Measurements from ENCODE around the gene ADAMTSL5.

ADAMTSL5 gene, protein sequence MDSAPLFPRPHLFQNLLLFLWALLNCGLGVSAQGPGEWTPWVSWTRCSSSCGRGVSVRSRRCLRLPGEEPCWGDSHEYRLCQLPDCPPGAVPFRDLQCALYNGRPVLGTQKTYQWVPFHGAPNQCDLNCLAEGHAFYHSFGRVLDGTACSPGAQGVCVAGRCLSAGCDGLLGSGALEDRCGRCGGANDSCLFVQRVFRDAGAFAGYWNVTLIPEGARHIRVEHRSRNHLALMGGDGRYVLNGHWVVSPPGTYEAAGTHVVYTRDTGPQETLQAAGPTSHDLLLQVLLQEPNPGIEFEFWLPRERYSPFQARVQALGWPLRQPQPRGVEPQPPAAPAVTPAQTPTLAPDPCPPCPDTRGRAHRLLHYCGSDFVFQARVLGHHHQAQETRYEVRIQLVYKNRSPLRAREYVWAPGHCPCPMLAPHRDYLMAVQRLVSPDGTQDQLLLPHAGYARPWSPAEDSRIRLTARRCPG

DNA sequence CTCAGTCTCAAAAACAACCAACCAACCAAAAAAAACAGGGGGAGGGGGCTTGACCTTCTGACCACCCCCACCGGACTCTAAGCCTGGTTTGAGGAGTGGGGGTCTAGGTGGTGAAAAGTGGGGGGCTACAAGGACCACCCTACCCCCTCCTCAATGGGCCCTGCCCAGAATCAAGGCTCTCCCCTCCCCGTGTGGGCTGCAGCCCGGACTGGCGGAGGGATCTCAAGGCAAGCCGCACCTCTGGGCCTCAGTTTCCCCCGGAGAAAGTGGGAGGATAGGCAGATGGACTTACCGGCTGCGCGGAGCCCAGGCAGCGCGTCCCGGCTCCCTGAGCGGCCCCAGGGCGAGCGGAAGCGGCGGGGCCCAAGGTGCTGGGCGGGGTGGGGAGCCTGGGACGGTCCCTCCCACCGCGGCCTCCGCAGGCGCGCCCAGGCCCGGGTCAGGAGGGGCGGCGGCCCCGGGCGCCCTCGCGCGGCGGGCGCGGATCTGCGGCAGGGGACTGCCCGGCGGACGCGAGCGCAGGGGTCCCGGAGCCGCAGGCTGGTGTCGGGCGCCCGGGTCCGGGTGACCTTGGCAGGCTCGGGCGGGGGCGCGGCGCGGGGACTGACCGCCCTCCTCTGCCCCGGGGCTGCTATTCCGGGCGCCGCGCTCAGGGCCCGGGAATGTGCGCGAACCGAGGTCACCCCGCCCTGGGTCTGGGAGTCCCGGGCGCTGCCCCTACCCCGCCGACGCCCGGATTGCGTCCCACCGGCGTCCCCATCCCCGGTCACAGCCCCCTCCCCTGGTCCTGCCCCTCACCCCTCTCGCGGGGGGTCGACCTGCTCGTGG is at the start of gene ADAMTSL5:
TSS of gene ADAMTSL5 (minus strand) at position 349 of the 828 bp plus-strand sequence. CDS start 2,076 bp downstream, outside the sequence.
- H3K9ac ChIP-seq, result no peak within 1 kb of the TSS
- no peaks in the 10 kb centered on the region for H3K36me3 ChIP-seq
- peak within 1 kb of the TSS; percentile 29 for H3K4me2 ChIP-seq

DNA sequence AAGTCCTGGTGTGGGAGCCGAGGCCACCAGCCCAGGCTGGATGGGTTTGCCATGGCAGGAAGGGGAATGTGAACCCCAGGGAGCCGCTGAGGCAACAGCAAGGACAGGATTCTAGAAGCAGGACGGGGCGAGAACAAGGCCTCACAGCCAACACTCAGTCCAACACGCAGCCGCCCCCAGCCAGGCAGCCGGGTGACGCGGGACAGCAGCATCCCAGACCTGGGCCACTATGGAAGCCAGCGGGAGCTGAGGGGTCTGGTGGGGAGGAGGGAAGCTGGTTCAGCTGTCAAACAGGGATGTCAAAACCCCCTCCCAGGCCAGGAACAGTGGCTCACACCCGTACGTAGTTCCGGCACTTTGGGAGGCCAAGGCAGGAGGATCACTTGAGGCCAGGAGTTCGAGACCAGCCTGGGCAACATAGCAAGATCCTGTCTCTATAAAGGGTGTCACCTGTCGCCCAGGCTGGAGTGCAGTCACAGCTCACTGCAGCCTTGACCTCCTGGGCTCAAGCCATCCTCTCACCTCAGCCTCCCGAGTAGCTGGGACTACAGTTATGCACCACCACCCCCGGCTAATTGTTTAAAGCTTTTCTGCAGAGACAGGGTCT is 48.5 kb upstream of the ADAMTSL5 start:
- Histone ChIP-seq H3K9ac (peak overlapping the region; percentile 29; the same call in 1 of the 2 replicates), H3K36me3 (peaks cover 92% of the 10 kb centered on the region), H3K27me3 (no peaks in the 10 kb centered on the region), H3K9me3 (no peaks in the 10 kb centered on the region), H3K4me1 (peaks cover 56% of the 10 kb centered on the region), H4K20me1 (peaks cover 100% of the 10 kb centered on the region), H3K4me3 (no peak overlapping the region), H3K27ac (no peak overlapping the region), H3K4me2 (peak overlapping the region; percentile 45)
- TF ChIP-seq Cebpa-rat (IDR thresholded peaks at IDR 0.05), result no peak

More for the DNA sequence above, at the start of gene ADAMTSL5:
- Histone ChIP-seq H3K4me3 (no peak within 1 kb of the TSS), H3K27me3 (peaks cover 41% of the 10 kb centered on the region), H3K4me1 (peaks cover 41% of the 10 kb centered on the region), H4K20me1 (peaks cover 31% of the 10 kb centered on the region), H3K27ac (no peak within 1 kb of the TSS), H3K9me3 (no peaks in the 10 kb centered on the region)
- TF ChIP-seq Cebpa-rat (IDR thresholded peaks at IDR 0.05), result no peak

- Histone ChIP-seq H3K36me3 (peaks cover 96% of the 10 kb centered on the region), H3K27ac (0 out of 2 replicates have a peak overlapping the region, but pooled peaks have one; percentile 3), H3K4me3 (no peak overlapping the region), H4K20me1 (peaks cover 100% of the 10 kb centered on the region), H3K4me2 (peak overlapping the region; percentile 45), H3K4me1 (peaks cover 46% of the 10 kb centered on the region), H3K27me3 (no peaks in the 10 kb centered on the region), H3K9me3 (no peaks in the 10 kb centered on the region), H3K9ac (peak overlapping the region; percentile 29; the same call in 1 of the 2 replicates)
- no peak for TF ChIP-seq Cebpa-rat (IDR thresholded peaks at IDR 0.05)
Observed at GRCh38 chr19:1560286-1560882, 47.6 kb upstream of the ADAMTSL5 start.

- H3K4me2 ChIP-seq, result no peak overlapping the region
- H3K36me3 ChIP-seq, result peaks cover 90% of the 10 kb centered on the region
- no peaks in the 10 kb centered on the region for H3K9me3 ChIP-seq
- no peak overlapping the region for H3K4me3 ChIP-seq
- H3K27ac ChIP-seq, result no peak overlapping the region
- peaks cover 91% of the 10 kb centered on the region for H4K20me1 ChIP-seq
- TF ChIP-seq Cebpa-rat (IDR thresholded peaks at IDR 0.05), result no peak
- no peak overlapping the region for H3K9ac ChIP-seq
- peaks cover 30% of the 10 kb centered on the region for H3K4me1 ChIP-seq
- H3K27me3 ChIP-seq, result no peaks in the 10 kb centered on the region
Observed at GRCh38 chr19:1558552-1558951, 45.7 kb upstream of the ADAMTSL5 start.

GRCh38 chr19:1556390-1557070 is 43.7 kb upstream of the ADAMTSL5 start:
- peaks cover 81% of the 10 kb centered on the region for H3K36me3 ChIP-seq
- peaks cover 22% of the 10 kb centered on the region for H3K4me1 ChIP-seq

GRCh38 chr19:1555487-1556389 is 42.9 kb upstream of the ADAMTSL5 start:
- H4K20me1 ChIP-seq, result peaks cover 84% of the 10 kb centered on the region
- no peak overlapping the region for H3K9ac ChIP-seq
- peaks cover 10% of the 10 kb centered on the region; the same call in 1 of the 2 replicates for H3K9me3 ChIP-seq
- no peak for TF ChIP-seq Cebpa-rat (IDR thresholded peaks at IDR 0.05)
- H3K4me3 ChIP-seq, result no peak overlapping the region
- H3K36me3 ChIP-seq, result peaks cover 81% of the 10 kb centered on the region
- H3K27ac ChIP-seq, result no peak overlapping the region
- H3K4me2 ChIP-seq, result no peak overlapping the region
- H3K4me1 ChIP-seq, result peaks cover 14% of the 10 kb centered on the region
- H3K27me3 ChIP-seq, result no peaks in the 10 kb centered on the region

More at GRCh38 chr19:1556390-1557070, 43.7 kb upstream of the ADAMTSL5 start:
- no peak for TF ChIP-seq Cebpa-rat (IDR thresholded peaks at IDR 0.05)
- H3K27ac ChIP-seq, result no peak overlapping the region
- H4K20me1 ChIP-seq, result peaks cover 89% of the 10 kb centered on the region
- no peak overlapping the region for H3K9ac ChIP-seq
- H3K4me2 ChIP-seq, result no peak overlapping the region
- 0 out of 2 replicates have a peak, but pooled peaks cover 2% of the 10 kb centered on the region for H3K9me3 ChIP-seq
- H3K4me3 ChIP-seq, result no peak overlapping the region
- no peaks in the 10 kb centered on the region for H3K27me3 ChIP-seq

- TF ChIP-seq Cebpa-rat (IDR thresholded peaks at IDR 0.05), result no peak
Observed at GRCh38 chr19:1554968-1555367, 42.1 kb upstream of the ADAMTSL5 start.

GRCh38 chr19:1553415-1553814 is 40.6 kb upstream of the ADAMTSL5 start:
- Histone ChIP-seq H3K4me3 (no peak overlapping the region), H3K36me3 (peaks cover 59% of the 10 kb centered on the region), H3K27me3 (no peaks in the 10 kb centered on the region), H4K20me1 (peaks cover 60% of the 10 kb centered on the region), H3K9me3 (peaks cover 12% of the 10 kb centered on the region; the same call in 1 of the 2 replicates), H3K9ac (no peak overlapping the region), H3K27ac (no peak overlapping the region), H3K4me2 (no peak overlapping the region), H3K4me1 (no peaks in the 10 kb centered on the region)
- TF ChIP-seq Cebpa-rat (IDR thresholded peaks at IDR 0.05), result no peak

More at GRCh38 chr19:1554968-1555367, 42.1 kb upstream of the ADAMTSL5 start:
- no peak overlapping the region for H3K4me3 ChIP-seq
- no peak overlapping the region for H3K4me2 ChIP-seq
- no peaks in the 10 kb centered on the region for H3K27me3 ChIP-seq
- no peak overlapping the region for H3K27ac ChIP-seq
- H3K4me1 ChIP-seq, result peaks cover 7% of the 10 kb centered on the region
- H4K20me1 ChIP-seq, result peaks cover 76% of the 10 kb centered on the region
- H3K9ac ChIP-seq, result no peak overlapping the region
- peaks cover 12% of the 10 kb centered on the region; the same call in 1 of the 2 replicates for H3K9me3 ChIP-seq
- H3K36me3 ChIP-seq, result peaks cover 74% of the 10 kb centered on the region
